Endothelial cell (in vitro differentiated cells): ENCODE results near the gene RIOK2. TPM values are rescaled to one million over a fixed set of nuclear protein-coding genes. Genes with fewer than 3 reads are reported as not detected.
A peak's percentile ranks its signal among the peaks of the same experiment; 100 is the strongest.
"Not testable (repeated sequence)": the region's sequence is repeated elsewhere in the genome, so short reads cannot be mapped to it uniquely, and the experiment has no call there.

Source experiments
- DNase-seq: peaks from one replicate; pipeline ENCODE4 v3.0.0; 2021; ENCODE audit warnings: low spot score
- H3K27ac Mint-ChIP-seq: one replicate; pipeline ENCODE4 v1.8.0; 2021; ENCODE audit warnings: mixed read lengths, inconsistent platforms; ENCODE audit not compliant: unreplicated experiment
- H3K27me3 Mint-ChIP-seq: one replicate; pipeline ENCODE4 v1.8.0; 2021; ENCODE audit warnings: mild to moderate bottlenecking, moderate library complexity, mixed read lengths, inconsistent platforms; ENCODE audit not compliant: unreplicated experiment
- H3K36me3 Mint-ChIP-seq: one replicate; pipeline ENCODE4 v1.8.0; 2021; ENCODE audit warnings: mild to moderate bottlenecking, low read depth, mixed read lengths, inconsistent platforms; ENCODE audit not compliant: unreplicated experiment
- H3K4me1 Mint-ChIP-seq: one replicate; pipeline ENCODE4 v1.8.0; 2021; ENCODE audit warnings: mild to moderate bottlenecking, mixed read lengths, inconsistent platforms; ENCODE audit not compliant: unreplicated experiment
- H3K4me3 Mint-ChIP-seq: one replicate; pipeline ENCODE4 v1.8.0; 2021; ENCODE audit warnings: mild to moderate bottlenecking, mixed read lengths, inconsistent platforms; ENCODE audit not compliant: unreplicated experiment
- H3K9me3 Mint-ChIP-seq: one replicate; pipeline ENCODE4 v1.8.0; 2021; ENCODE audit warnings: mixed read lengths, inconsistent platforms; ENCODE audit not compliant: unreplicated experiment
- total RNA-seq: library from RNA; stranded (reverse); fragmentation: NEBNext Ultra II Directional; extraction: Animal tissue kit (Norgen Biotek cat#: 25700); gene quantifications from one replicate; pipeline ENCODE4 v1.2.1, GENCODE V29; 2021; ENCODE audit not compliant: unreplicated experiment
- TF ChIP-seq, protein P1 (sequence below): fragments of 200-600 bp; sonication (generic); IDR thresholded peaks from one replicate; pipeline ENCODE4 v1.5.0; 2021; ENCODE audit warnings: antibody characterized with exemption; ENCODE audit not compliant: unreplicated experiment

Gene RIOK2
- total RNA-seq, 1 donor from 2014 or later, result 30.7 TPM

GRCh38 chr5:97208184-97208713 is 25.2 kb upstream of the RIOK2 start:
- Mint-ChIP-seq H3K9me3 (no peaks in the 10 kb centered on the region), H3K27me3 (no peaks in the 10 kb centered on the region), H3K4me3 (no peak overlapping the region), H3K36me3 (no peaks in the 10 kb centered on the region), H3K27ac (no peak overlapping the region), H3K4me1 (no peaks in the 10 kb centered on the region)
- TF ChIP-seq, protein P1, sequence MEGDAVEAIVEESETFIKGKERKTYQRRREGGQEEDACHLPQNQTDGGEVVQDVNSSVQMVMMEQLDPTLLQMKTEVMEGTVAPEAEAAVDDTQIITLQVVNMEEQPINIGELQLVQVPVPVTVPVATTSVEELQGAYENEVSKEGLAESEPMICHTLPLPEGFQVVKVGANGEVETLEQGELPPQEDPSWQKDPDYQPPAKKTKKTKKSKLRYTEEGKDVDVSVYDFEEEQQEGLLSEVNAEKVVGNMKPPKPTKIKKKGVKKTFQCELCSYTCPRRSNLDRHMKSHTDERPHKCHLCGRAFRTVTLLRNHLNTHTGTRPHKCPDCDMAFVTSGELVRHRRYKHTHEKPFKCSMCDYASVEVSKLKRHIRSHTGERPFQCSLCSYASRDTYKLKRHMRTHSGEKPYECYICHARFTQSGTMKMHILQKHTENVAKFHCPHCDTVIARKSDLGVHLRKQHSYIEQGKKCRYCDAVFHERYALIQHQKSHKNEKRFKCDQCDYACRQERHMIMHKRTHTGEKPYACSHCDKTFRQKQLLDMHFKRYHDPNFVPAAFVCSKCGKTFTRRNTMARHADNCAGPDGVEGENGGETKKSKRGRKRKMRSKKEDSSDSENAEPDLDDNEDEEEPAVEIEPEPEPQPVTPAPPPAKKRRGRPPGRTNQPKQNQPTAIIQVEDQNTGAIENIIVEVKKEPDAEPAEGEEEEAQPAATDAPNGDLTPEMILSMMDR, result no peak
- no peak for DNase-seq

DNA sequence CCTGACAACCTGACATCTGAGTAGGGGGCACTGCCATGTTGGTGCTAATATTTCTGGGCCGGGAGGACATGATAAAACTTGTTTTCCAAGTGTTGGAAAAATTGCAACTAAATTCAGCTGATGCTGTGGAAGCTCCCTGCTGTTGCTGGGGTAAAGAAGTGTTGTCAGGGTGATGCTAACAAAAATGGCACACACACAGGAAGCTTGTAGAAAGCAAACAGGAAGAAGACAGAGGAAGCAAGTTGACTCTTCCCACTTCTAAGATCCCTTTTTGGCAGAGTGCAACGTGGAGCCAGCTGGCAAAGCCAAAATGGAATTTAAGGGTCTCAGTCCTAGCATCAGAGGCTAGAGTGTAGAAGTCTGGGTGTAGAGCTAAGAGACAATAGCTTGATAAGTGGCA is 11.3 kb upstream of the RIOK2 start:
- no peaks in the 10 kb centered on the region for H3K9me3 Mint-ChIP-seq

DNA sequence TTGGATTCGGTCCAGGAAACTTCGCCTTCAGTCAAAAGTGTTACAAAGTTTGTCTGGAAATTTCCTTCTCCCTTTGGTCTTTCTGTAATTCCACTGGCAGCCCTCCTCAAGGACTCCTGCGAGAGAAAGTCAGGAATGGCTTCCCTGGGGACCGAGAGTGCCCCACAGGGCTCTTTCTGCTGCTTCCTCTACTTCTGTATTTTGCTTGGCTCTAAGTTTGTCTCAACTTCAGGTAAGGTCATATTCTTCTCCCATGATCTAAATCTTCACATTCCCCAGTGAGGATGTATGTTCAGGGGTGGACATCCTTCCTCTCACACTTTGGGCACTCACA is 10.3 kb upstream of the RIOK2 start:
- peak overlapping the region; percentile 10 for H3K4me3 Mint-ChIP-seq

More for the DNA sequence above, 11.3 kb upstream of the RIOK2 start:
- Mint-ChIP-seq H3K27ac (peak overlapping the region; percentile 95), H3K4me3 (peak overlapping the region; percentile 52), H3K36me3 (peaks cover 4% of the 10 kb centered on the region), H3K4me1 (peaks cover 16% of the 10 kb centered on the region), H3K27me3 (peaks cover 2% of the 10 kb centered on the region)
- DNase-seq, result peak; percentile 5
- TF ChIP-seq, protein P1, result no peak

GRCh38 chr5:97192580-97193354 is 9.7 kb upstream of the RIOK2 start:
- H3K4me3 Mint-ChIP-seq, result no peak overlapping the region
- TF ChIP-seq, protein P1, result no peak
- DNase-seq, result no peak
- H3K27me3 Mint-ChIP-seq, result peaks cover 3% of the 10 kb centered on the region
- peaks cover 16% of the 10 kb centered on the region for H3K4me1 Mint-ChIP-seq
- H3K36me3 Mint-ChIP-seq, result peaks cover 4% of the 10 kb centered on the region
- no peaks in the 10 kb centered on the region for H3K9me3 Mint-ChIP-seq
- peak overlapping the region; percentile 94 for H3K27ac Mint-ChIP-seq

More for the DNA sequence above, 10.3 kb upstream of the RIOK2 start:
- peaks cover 16% of the 10 kb centered on the region for H3K4me1 Mint-ChIP-seq
- TF ChIP-seq, protein P1, result no peak
- H3K9me3 Mint-ChIP-seq, result no peaks in the 10 kb centered on the region
- H3K27me3 Mint-ChIP-seq, result peaks cover 2% of the 10 kb centered on the region
- DNase-seq, result no peak
- H3K36me3 Mint-ChIP-seq, result peaks cover 4% of the 10 kb centered on the region
- H3K27ac Mint-ChIP-seq, result peak overlapping the region; percentile 94

DNA sequence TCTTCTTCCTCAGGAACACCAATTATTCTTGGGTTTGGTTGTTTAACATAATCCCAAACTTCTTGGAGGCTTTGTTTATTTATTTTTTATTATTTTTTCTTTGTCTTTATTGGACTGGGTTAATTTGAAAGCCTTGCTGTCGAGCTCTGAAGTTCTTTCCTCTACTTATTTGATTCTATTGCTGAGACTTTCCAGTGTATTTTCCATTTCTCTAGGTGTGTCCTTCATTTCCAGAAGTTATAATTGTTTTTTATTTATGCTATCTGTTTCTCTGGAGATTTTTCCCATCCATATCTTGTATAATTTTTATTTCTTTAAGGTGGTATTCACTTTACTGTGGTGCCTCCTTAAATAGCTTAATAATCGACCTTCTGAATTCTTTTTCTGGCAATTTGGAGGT is 8.8 kb upstream of the RIOK2 start:
- H3K9me3 Mint-ChIP-seq, result no peaks in the 10 kb centered on the region
- H3K27me3 Mint-ChIP-seq, result peaks cover 3% of the 10 kb centered on the region
- DNase-seq, result no peak
- no peak overlapping the region for H3K4me3 Mint-ChIP-seq
- TF ChIP-seq, protein P1, result no peak
- H3K36me3 Mint-ChIP-seq, result peaks cover 4% of the 10 kb centered on the region
- peaks cover 16% of the 10 kb centered on the region for H3K4me1 Mint-ChIP-seq
- H3K27ac Mint-ChIP-seq, result no peak overlapping the region

DNA sequence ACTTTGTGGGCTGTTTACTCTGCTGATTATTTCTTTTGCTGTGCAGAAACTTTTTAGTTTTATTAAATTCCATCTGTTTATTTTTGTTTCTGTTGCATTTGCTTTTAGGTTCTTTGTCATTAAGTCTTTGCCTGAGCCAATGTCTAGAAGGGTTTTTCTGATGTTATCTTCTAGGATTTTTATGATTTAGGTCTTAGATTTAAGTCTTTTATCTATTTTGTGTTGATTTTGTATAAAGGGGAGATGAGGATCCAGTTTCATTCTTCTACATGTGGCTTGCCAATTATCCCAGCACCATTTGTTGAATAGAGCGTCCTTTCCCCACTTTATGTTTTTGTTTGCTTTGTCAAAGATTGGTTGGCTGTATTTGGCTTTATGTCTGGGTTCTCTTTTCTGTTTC is 6.5 kb upstream of the RIOK2 start:
- peaks cover 13% of the 10 kb centered on the region for H3K4me1 Mint-ChIP-seq
- not testable (repeated sequence) for DNase-seq, H3K27ac Mint-ChIP-seq, H3K9me3 Mint-ChIP-seq, H3K4me3 Mint-ChIP-seq, H3K27me3 Mint-ChIP-seq, H3K36me3 Mint-ChIP-seq
